Medulla oblongata (tissue), 1 donor: ENCODE results near the gene NOS2.
A peak's percentile ranks its signal among the peaks of the same experiment; 100 is the strongest.
"Not testable (repeated sequence)": the region's sequence is repeated elsewhere in the genome, so short reads cannot be mapped to it uniquely, and the experiment has no call there.

Experiments used
- DNase-seq: peaks from one replicate; pipeline ENCODE4 v3.0.0-alpha.2; 2015; ENCODE audit errors: extremely low spot score

NOS2 gene

GRCh38 chr17:27788919-27789318 lies 11.4 kb downstream of the NOS2 start:
- DNase-seq: no peak

- DNase-seq: no peak
These were observed 16.6 kb downstream of the NOS2 start for GRCh38 chr17:27783440-27784350.

GRCh38 chr17:27782791-27783206 lies 17.5 kb downstream of the NOS2 start:
- peak; percentile 12 for DNase-seq

GRCh38 chr17:27780828-27781404 lies 19.4 kb downstream of the NOS2 start:
- no peak for DNase-seq

DNA sequence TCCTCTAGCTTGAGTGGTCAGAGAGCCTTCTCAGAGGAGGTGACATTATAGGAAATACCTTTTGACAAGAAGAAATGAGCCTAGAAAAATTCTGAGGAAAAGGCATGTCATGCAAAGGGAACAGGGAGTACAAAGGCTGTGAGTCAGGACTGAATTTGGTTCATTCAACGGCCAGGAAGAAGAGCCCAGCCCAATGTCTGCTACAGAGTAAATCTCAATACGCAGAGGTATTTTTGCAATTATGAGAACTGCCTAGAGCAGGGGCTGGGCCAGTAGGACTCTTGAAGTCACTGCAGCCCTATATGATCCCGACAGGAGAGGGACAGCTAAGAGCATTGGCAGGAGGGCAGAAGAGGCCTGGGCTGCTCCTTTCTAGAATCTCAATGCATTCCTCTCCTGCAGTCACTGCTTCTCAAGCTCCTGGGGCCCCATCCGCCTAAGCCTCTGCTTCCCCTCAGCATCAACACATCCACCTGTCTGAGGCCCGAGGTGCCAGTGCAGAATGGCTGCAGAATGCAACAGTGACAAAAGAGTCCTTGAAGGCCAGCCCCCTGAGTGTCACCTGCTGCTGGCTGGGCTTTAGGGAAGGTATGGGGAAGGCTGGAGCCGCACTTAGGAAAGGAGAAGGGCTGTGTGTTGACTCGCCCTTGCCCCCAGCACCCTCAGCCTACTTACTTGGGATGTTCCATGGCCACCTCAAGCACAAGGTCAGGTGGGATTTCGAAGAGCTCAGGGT lies 20.1 kb downstream of the NOS2 start:
- no peak for DNase-seq

DNA sequence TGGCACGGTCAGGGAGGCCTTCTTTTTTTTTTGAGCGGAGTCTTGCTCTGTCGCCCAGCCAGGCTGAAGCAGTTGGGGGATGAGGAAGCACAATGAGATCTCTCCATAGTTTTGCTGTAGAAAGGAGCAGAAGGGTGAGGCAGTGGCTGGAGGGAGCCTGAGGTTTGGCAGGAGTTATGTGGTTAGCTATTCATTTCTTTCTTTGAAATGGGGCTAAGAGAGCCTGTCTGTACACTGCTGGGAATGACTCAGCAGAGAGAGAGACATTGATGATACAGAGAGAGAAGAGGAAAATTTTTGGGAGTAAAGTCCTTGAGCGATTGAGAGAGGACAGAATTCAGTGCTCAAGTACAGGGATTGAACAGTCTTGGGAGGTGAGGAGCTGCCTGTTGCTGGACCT lies 22.1 kb downstream of the NOS2 start:
- DNase-seq: no peak

GRCh38 chr17:27776882-27777624 lies 23.3 kb downstream of the NOS2 start:
- DNase-seq: no peak

DNA sequence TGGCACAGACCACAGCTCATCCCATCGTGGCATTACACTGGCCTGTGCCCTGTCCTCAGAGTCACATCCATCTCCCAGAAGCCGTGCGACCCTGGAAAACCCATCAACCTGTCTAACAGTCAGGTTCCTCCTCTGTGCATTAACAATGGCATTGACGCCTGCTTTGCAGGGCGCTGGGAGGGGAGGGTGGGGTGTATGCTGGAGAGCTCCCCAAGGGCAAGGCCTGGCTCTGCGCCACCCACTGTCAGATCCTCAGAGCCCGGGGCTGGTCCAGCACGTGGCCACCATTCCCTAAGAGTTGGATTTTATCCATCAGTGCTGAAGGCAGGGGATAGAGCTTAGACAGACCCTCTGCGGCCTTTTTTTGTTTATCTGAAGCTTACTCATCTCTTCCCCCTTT lies 28.7 kb downstream of the NOS2 start:
- no peak for DNase-seq

GRCh38 chr17:27770877-27771276 lies 29.5 kb downstream of the NOS2 start:
- DNase-seq: no peak

GRCh38 chr17:27768858-27769410 lies 31.4 kb downstream of the NOS2 start:
- DNase-seq: no peak

GRCh38 chr17:27766438-27766837 lies 33.9 kb downstream of the NOS2 start:
- DNase-seq: no peak

DNA sequence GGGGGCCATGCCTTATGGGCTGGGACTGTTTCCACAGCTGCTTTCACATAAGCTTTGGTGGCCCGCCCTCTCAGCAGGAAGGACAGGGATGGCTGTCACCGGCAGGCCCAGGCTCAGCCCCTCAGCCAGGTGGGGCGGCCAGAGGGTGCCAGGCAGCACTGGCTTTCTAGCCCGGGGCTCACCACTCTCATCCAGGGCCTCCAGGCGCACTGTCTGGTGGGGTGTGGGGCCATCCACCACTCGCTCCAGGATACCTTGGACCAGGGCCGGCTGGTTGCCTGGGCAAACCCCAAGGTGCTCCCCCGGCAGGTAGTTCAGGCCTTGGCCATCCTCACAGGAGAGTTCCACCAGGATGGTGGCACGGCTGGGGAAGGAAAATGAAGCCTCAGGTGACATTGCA lies 35.0 kb downstream of the NOS2 start:
- DNase-seq: no peak

DNA sequence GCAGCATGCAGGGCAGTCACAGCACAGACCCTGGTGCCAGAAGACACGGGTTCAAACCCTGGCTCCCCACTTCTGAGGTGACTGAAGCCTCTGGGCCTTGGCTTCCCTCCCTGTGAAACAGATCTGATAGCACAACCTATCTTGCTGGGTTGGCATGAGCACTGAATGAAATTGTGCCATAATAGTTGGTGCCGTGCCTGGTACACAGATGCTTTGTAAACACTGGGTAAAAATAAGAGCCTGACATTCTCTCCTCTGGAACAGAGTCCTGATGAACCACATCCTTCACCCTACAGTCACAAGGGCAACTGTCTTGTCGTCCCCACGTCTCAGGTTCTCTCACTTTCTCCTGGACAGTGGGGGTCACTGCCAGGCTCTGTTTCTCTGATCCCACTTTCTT lies 35.7 kb downstream of the NOS2 start:
- DNase-seq: no peak

- no peak for DNase-seq
These were observed 37.6 kb downstream of the NOS2 start for GRCh38 chr17:27762527-27763305.

- not testable (repeated sequence) for DNase-seq
These were observed 39.4 kb downstream of the NOS2 start for GRCh38 chr17:27760931-27761330.

- peak; percentile 45 for DNase-seq
These were observed 40.1 kb downstream of the NOS2 start for GRCh38 chr17:27760069-27760885.

DNA sequence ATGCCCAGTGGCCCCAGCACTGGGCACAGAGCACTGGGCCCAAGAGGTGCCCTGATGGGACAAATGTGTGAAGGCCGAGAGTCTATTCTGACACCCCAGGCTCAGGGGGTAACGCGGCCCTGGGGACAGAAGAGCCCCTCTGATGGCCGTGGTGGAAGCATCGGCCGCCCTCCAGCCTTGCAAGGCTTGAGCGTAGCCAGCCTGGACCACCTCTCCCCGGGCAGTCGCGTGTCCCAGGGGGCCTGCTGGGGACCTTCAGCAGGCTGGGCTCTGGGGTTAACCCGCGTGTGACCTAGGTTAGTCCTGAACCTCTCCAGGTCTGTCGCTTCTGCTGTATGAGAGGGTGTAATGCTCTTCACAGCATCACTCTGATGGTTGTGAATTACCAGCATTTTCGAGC lies 40.8 kb downstream of the NOS2 start:
- no peak for DNase-seq

- DNase-seq: peak; percentile 51
These were observed 43.6 kb downstream of the NOS2 start for GRCh38 chr17:27756467-27757371.
